Neural progenitor cell (in vitro differentiated cells): ENCODE data around the gene ADAMTSL2.

Experiments
- CTCF ChIP-seq: fragments of 200-600 bp; sonication (generic); IDR thresholded peaks from 2 replicates; pipeline ENCODE4 v1.5.1; 2017; ENCODE audit warnings: antibody characterized with exemption, mild to moderate bottlenecking
- EZH2 ChIP-seq: fragments of 200-600 bp; sonication (generic); IDR thresholded peaks from 2 replicates; pipeline ENCODE4 v1.6.1; 2017; ENCODE audit warnings: antibody characterized with exemption, mild to moderate bottlenecking, moderate library complexity

- TF ChIP-seq CTCF (no peak), EZH2 (no peak)
Observed at GRCh38 chr9:133518706-133519449, 15.6 kb upstream of the ADAMTSL2 start.
